Measurements from ENCODE around the gene FBXL17.

- no peak for TF ChIP-seq SP1 (CRISPR knock-in tag; IDR thresholded peaks at IDR 0.05)
- TF ChIP-seq E2F4 (CRISPR knock-in tag; IDR thresholded peaks at IDR 0.05; ENCODE audit: low read depth), result no peak
- no peak for TF ChIP-seq ATF3 (IDR thresholded peaks at IDR 0.05)
- TF ChIP-seq ATF3 (CRISPR knock-in tag; conservative IDR thresholded peaks at IDR 0.05), result no peak
- no peak for TF ChIP-seq THRB (CRISPR knock-in tag; conservative IDR thresholded peaks at IDR 0.05)
- no peak for TF ChIP-seq NFRKB (IDR thresholded peaks at IDR 0.05; ENCODE audit: low read depth)
- TF ChIP-seq CUX1 (CRISPR knock-in tag; IDR thresholded peaks at IDR 0.05), result no peak
Measured at GRCh38 chr5:107919361-107919760, 462.5 kb downstream of the FBXL17 start.

All from K562 (cell line).